Mesenteric fat pad (tissue), 1 donor: Measurements from ENCODE around the gene CD207. TPM values are rescaled to one million over a fixed set of nuclear protein-coding genes. Genes with fewer than 3 reads are reported as not detected.

Source experiments
- DNase-seq: peaks from one replicate; pipeline ENCODE4 v3.0.0-alpha.2; 2020; ENCODE audit warnings: low spot score
- total RNA-seq: library from RNA; stranded (reverse); fragmentation: NEBNext Ultra II Directional; extraction: Animal tissue kit (Norgen Biotek cat#: 25700); gene quantifications from one replicate; pipeline ENCODE4 v1.2.1, GENCODE V29; 2021
- donor health status: DM: yes; HTN: yes; CAD: no.

CD207 gene
- total RNA-seq, 1 donor from 2014 or later = 0.29 TPM

GRCh38 chr2:70795164-70795995 lies 40.2 kb downstream of the CD207 start:
- DNase-seq = no peak

- DNase-seq = no peak
Observed at GRCh38 chr2:70793450-70793849, 42.2 kb downstream of the CD207 start.

GRCh38 chr2:70790136-70790828 lies 45.3 kb downstream of the CD207 start, which contains the start of gene FIGLA:
Gene FIGLA (minus strand): TSS chr2:70790643. CDS start chr2:70790638, 5 bp downstream.
- DNase-seq = no peak

- DNase-seq = no peak
Observed at GRCh38 chr2:70789304-70790135, 46.1 kb downstream of the CD207 start.

- DNase-seq = no peak
Observed at GRCh38 chr2:70785137-70785911, 50.3 kb downstream of the CD207 start.

- DNase-seq = no peak
Observed at GRCh38 chr2:70784320-70784719, 51.3 kb downstream of the CD207 start.

Other genes starting within 250 kb of the CD207 start
- 3.3 TPM for gene ADD2, start 67.6 kb downstream of the CD207 start, total RNA-seq
- not detected for gene FIGLA, start 45.2 kb downstream of the CD207 start, total RNA-seq
- 0.48 TPM for gene CLEC4F, start 15.2 kb downstream of the CD207 start, total RNA-seq
- gene VAX2, start 64.8 kb upstream of the CD207 start, total RNA-seq = 2.0 TPM
- gene ATP6V1B1, start 100.1 kb upstream of the CD207 start, total RNA-seq = 2.4 TPM
- 17.6 TPM for gene ANKRD53, start 142.8 kb upstream of the CD207 start, total RNA-seq
- gene TEX261, start 159.1 kb upstream of the CD207 start, total RNA-seq = 86.8 TPM
- gene NAGK, start 232.8 kb upstream of the CD207 start, total RNA-seq = 112 TPM